H1 (cell line): ENCODE data around the gene RBM19. TPM values are rescaled to one million over a fixed set of nuclear protein-coding genes. Genes with fewer than 3 reads are reported as not detected.

Experiments used
- CTCF ChIA-PET: fragments of 300-600 bp; sonication (Branson Sonifier 250); formaldehyde crosslinking; loops from one replicate; lab custom pipeline; 2021; ENCODE audit not compliant: partially characterized antibody; lab: Charles Lee
- POLR2A ChIA-PET: fragments of 300-600 bp; sonication (Branson Sonifier 250); formaldehyde crosslinking; loops from one replicate; lab custom pipeline; 2021; ENCODE audit warnings: inconsistent platforms; ENCODE audit not compliant: partially characterized antibody; lab: Charles Lee
- DNase-seq, 2 experiments: peaks; one replicate each; pipeline versions ENCODE4 v3.0.0 to v3.0.0-alpha.2; 2010 to 2022; ENCODE audit warnings: low spot score in 2 of 2, low read depth in 1 of 2, mixed read lengths in 1 of 2
- FAIRE-seq: peaks from 2 replicates; lab custom pipeline; 2011; peaks lifted over from hg19 to GRCh38; lab: Jason Lieb, UNC
- H2AFZ ChIP-seq: 2 replicates; pipeline ENCODE4 v1.8.1; 2012; ENCODE audit warnings: low read length, inconsistent platforms
- H2AK5ac ChIP-seq: 2 replicates; pipeline ENCODE4 v1.6.1; 2013; ENCODE audit warnings: low read depth, low read length
- H2BK120ac ChIP-seq: replicated peaks from 2 replicates; pipeline ENCODE3; 2013; ENCODE audit warnings: low read depth, low read length, inconsistent platforms
- H2BK12ac ChIP-seq: 2 replicates; pipeline ENCODE4 v1.6.1; 2013; ENCODE audit warnings: low read depth, low read length
- H2BK15ac ChIP-seq: 2 replicates; pipeline ENCODE4 v1.6.1; 2013; ENCODE audit warnings: low read length
- H2BK20ac ChIP-seq: 2 replicates; pipeline ENCODE4 v1.6.1; 2013; ENCODE audit warnings: low read length
- H2BK5ac ChIP-seq: 2 replicates; pipeline ENCODE4 v1.6.1; 2013; ENCODE audit warnings: low read depth, low read length
- H3K14ac ChIP-seq: 2 replicates; pipeline ENCODE4 v1.6.1; 2013; ENCODE audit warnings: inconsistent platforms; ENCODE audit not compliant: insufficient read length
- H3K18ac ChIP-seq: 2 replicates; pipeline ENCODE4 v1.6.1; 2013; ENCODE audit warnings: low read length; ENCODE audit errors: extremely low read depth
- H3K23ac ChIP-seq: 2 replicates; pipeline ENCODE4 v1.6.1; 2013; ENCODE audit warnings: inconsistent platforms; ENCODE audit not compliant: insufficient read length
- H3K23me2 ChIP-seq: 2 replicates; pipeline ENCODE4 v1.6.1; 2013; ENCODE audit warnings: low read depth, low read length
- H3K27ac ChIP-seq: 2 replicates; pipeline ENCODE4 v1.6.1; 2011; ENCODE audit warnings: low read depth, low read length, inconsistent platforms
- H3K27me3 ChIP-seq, 4 experiments: replicated peaks in 1 of 4; 1 replicate in 1 of 4; 2 replicates in 3 of 4; pipeline versions ENCODE4 v1.6.1 to v1.8.1; 2011 to 2013; ENCODE audit warnings: low read length in 3 of 4, mild to moderate bottlenecking in 3 of 4, inconsistent platforms in 2 of 4, mixed read lengths in 2 of 4, moderate library complexity in 1 of 4; ENCODE audit not compliant: control insufficient read depth in 3 of 4, insufficient read depth in 3 of 4; ENCODE audit errors: extremely low read depth in 1 of 4
- H3K36me3 ChIP-seq, 4 experiments: 2 replicates each; pipeline versions ENCODE4 v1.6.1 to v1.8.1; 2011 to 2013; ENCODE audit warnings: mild to moderate bottlenecking in 4 of 4, low read length in 3 of 4, moderate library complexity in 2 of 4, control low read depth in 1 of 4, inconsistent platforms in 1 of 4; ENCODE audit not compliant: insufficient read depth in 4 of 4, control insufficient read depth in 2 of 4
- H3K4ac ChIP-seq: replicated peaks from 2 replicates; pipeline ENCODE3; 2013; ENCODE audit warnings: low read length, low read depth, mixed read lengths, inconsistent platforms; ENCODE audit not compliant: insufficient read length
- H3K4me1 ChIP-seq, 4 experiments: replicated peaks in 1 of 4; 1 replicate in 1 of 4; 2 replicates in 3 of 4; pipeline versions ENCODE4 v1.6.1 to v1.8.1; 2011 to 2013; ENCODE audit warnings: low read length in 3 of 4, inconsistent platforms in 2 of 4, mixed read lengths in 1 of 4; ENCODE audit not compliant: insufficient read depth in 4 of 4, control insufficient read depth in 3 of 4
- H3K4me2 ChIP-seq, 2 experiments: 2 replicates each; pipeline versions ENCODE4 v1.6.1 to v1.8.1; 2011 to 2013; ENCODE audit warnings: low read depth in 2 of 2, low read length in 2 of 2, control low read depth in 1 of 2, inconsistent platforms in 1 of 2, mild to moderate bottlenecking in 1 of 2; ENCODE audit not compliant: insufficient read depth in 1 of 2
- H3K4me3 ChIP-seq, 4 experiments: fragments of 200-600, 300-600 bp in 1 of 4; sonication (generic), shearing (Covaris generic), sonication (Bioruptor Twin) in 1 of 4; 2 replicates each; pipeline versions ENCODE4 v1.5.1 to v1.8.1; 2011 to 2016; ENCODE audit warnings: low read length in 4 of 4, low read depth in 3 of 4, control low read depth in 2 of 4, inconsistent platforms in 2 of 4, mild to moderate bottlenecking in 2 of 4, mixed read lengths in 1 of 4, moderate library complexity in 1 of 4; ENCODE audit not compliant: insufficient read depth in 2 of 4; ENCODE audit errors: extremely low read depth in 1 of 4
- H3K56ac ChIP-seq: replicated peaks from 2 replicates; pipeline ENCODE3; 2013; ENCODE audit warnings: low read depth, mild to moderate bottlenecking, mixed read lengths, low read length, inconsistent platforms; ENCODE audit not compliant: insufficient read length
- H3K79me1 ChIP-seq: 2 replicates; pipeline ENCODE4 v1.6.1; 2013; ENCODE audit warnings: low read depth, low read length, control low read depth
- H3K79me2 ChIP-seq, 2 experiments: 2 replicates each; pipeline versions ENCODE4 v1.6.1 to v1.8.1; 2012 to 2013; ENCODE audit warnings: low read length in 2 of 2, mild to moderate bottlenecking in 2 of 2, inconsistent platforms in 1 of 2; ENCODE audit not compliant: insufficient read depth in 2 of 2, control insufficient read depth in 1 of 2
- H3K9ac ChIP-seq, 4 experiments: replicated peaks in 1 of 4; 1 replicate in 1 of 4; 2 replicates in 3 of 4; pipeline versions ENCODE4 v1.6.1 to v1.8.1; 2011 to 2013; ENCODE audit warnings: low read depth in 3 of 4, low read length in 3 of 4, control low read depth in 2 of 4, mild to moderate bottlenecking in 2 of 4, moderate library complexity in 2 of 4, inconsistent platforms in 1 of 4; ENCODE audit errors: extremely low read depth in 1 of 4
- H3K9me3 ChIP-seq, 2 experiments: 2 replicates each; pipeline versions ENCODE4 v1.6.1 to v1.8.1; 2012 to 2013; ENCODE audit warnings: mild to moderate bottlenecking in 2 of 2, moderate library complexity in 2 of 2, control low read depth in 1 of 2, inconsistent platforms in 1 of 2, low read depth in 1 of 2, low read length in 1 of 2, mixed read lengths in 1 of 2; ENCODE audit not compliant: insufficient read depth in 2 of 2
- H4K20me1 ChIP-seq, 2 experiments: replicated peaks in 1 of 2; 2 replicates each; pipeline versions ENCODE3 to v1.8.1; 2011 to 2013; ENCODE audit warnings: inconsistent platforms in 2 of 2, low read length in 2 of 2, mild to moderate bottlenecking in 1 of 2; ENCODE audit not compliant: insufficient read depth in 2 of 2, control insufficient read depth in 1 of 2
- H4K5ac ChIP-seq: 2 replicates; pipeline ENCODE4 v1.6.1; 2013; ENCODE audit warnings: low read length, low read depth, mixed read lengths, inconsistent platforms; ENCODE audit not compliant: insufficient read length
- H4K8ac ChIP-seq: 2 replicates; pipeline ENCODE4 v1.8.0; 2013; ENCODE audit warnings: mild to moderate bottlenecking, moderate library complexity, low read length, inconsistent platforms; ENCODE audit not compliant: insufficient read depth; ENCODE audit errors: extremely low read depth
- H4K91ac ChIP-seq: replicated peaks from 2 replicates; pipeline ENCODE3; 2013; ENCODE audit warnings: low read length, mixed read lengths, inconsistent platforms; ENCODE audit not compliant: insufficient read length
- EP300 ChIP-seq, 2 experiments: IDR thresholded peaks; 1 replicate in 1 of 2; 2 replicates in 1 of 2; pipeline ENCODE4 v1.6.1; 2011 to 2012; ENCODE audit warnings: low read depth in 2 of 2, low read length in 2 of 2, mild to moderate bottlenecking in 2 of 2, borderline replicate concordance in 1 of 2, inconsistent platforms in 1 of 2, moderate library complexity in 1 of 2
- JUND ChIP-seq: IDR thresholded peaks from 2 replicates; pipeline ENCODE4 v1.6.1; 2011; ENCODE audit warnings: mild to moderate bottlenecking, improper control_type of control experiment, low read length
- RFX5 ChIP-seq: IDR thresholded peaks from 2 replicates; pipeline ENCODE4 v1.6.1; 2011; ENCODE audit warnings: low read depth, low read length, improper control_type of control experiment, borderline replicate concordance
- WGBS, 2 experiments: shearing (Covaris generic) in 1 of 2; methylation state at CpG; one replicate each; pipeline versions ENCODE4 v1.1.6 to v1.1.7; 2013 to 2015; ENCODE audit warnings: low lambda C conversion rate in 2 of 2, mixed read lengths in 2 of 2, inconsistent platforms in 1 of 2, low coverage in 1 of 2, missing lambda C conversion rate in 1 of 2; ENCODE audit not compliant: insufficient replicate concordance in 2 of 2, insufficient coverage in 1 of 2, insufficient read length in 1 of 2; ENCODE audit errors: extremely low coverage in 1 of 2, missing lambda C conversion rate in 1 of 2; 5-methylcytosine and 5-hydroxymethylcytosine counted together
- polyA plus RNA-seq, 7 experiments: library from polyadenylated mRNA; depleted of rRNA in 3 of 7; stranded (reverse) in 5 of 7; unstranded in 2 of 7; fragments of >200 nt in 5 of 7; fragments of 200-250 nt in 2 of 7; gene quantifications; 1 replicate in 5 of 7; 2 replicates in 1 of 7; 4 replicates in 1 of 7; pipeline versions ENCODE4 v1.2.1 to v1.2.3, GENCODE V29; 2011 to 2013; ENCODE audit warnings: missing spikeins in 2 of 7, mixed read lengths in 2 of 7
- total RNA-seq: library from RNA; stranded (reverse); fragmentation: NEBNext Ultra II Directional; extraction: Animal tissue kit (Norgen Biotek cat#: 25700); gene quantifications from 2 replicates; pipeline ENCODE4 v1.2.1, GENCODE V29; 2021

The RBM19 gene
- total and polyA plus RNA-seq, 2 of the 8 experiments (the other 6 are each of a cell fraction or from before 2014, with no cell fraction given), result 23.4 to 61.9 TPM

GRCh38 chr12:113988064-113988451 lies 21.9 kb upstream of the RBM19 start:
- no peaks in the 10 kb centered on the region for H3K79me2 ChIP-seq
- H3K23me2 ChIP-seq, result no peaks in the 10 kb centered on the region
- no peak overlapping the region for H2BK15ac ChIP-seq
- no peak overlapping the region for H2BK5ac ChIP-seq
- H3K36me3 ChIP-seq, result no peaks in the 10 kb centered on the region
- no peak for FAIRE-seq
- H4K20me1 ChIP-seq, result no peaks in the 10 kb centered on the region
- H2AFZ ChIP-seq, result no peak overlapping the region
- no peak overlapping the region for H3K4ac ChIP-seq
- H3K9ac ChIP-seq, result no peak overlapping the region
- H2BK12ac ChIP-seq, result no peak overlapping the region
- CTCF ChIA-PET, result interaction anchor here (0.8 to 1.4 kb wide), 2 partner anchors 21 to 142 kb away, joined by 4 to 6 read pairs; partner anchors contain the start of gene RBM19
- H3K27ac ChIP-seq, result no peak overlapping the region
- no peaks in the 10 kb centered on the region for H3K4me1 ChIP-seq
- no peaks in the 10 kb centered on the region for H3K79me1 ChIP-seq
- H3K23ac ChIP-seq, result no peak overlapping the region
- no peak overlapping the region for H4K5ac ChIP-seq
- H4K91ac ChIP-seq, result no peak overlapping the region
- no peak overlapping the region for H2AK5ac ChIP-seq
- H2BK20ac ChIP-seq, result no peak overlapping the region
- DNase-seq, result no peak
- no peak for TF ChIP-seq EP300 (IDR thresholded peaks at IDR 0.05; ENCODE audit: borderline replicate concordance in 1 of 2, low read depth in 2 of 2, low read length in 2 of 2)
- no peak for TF ChIP-seq RFX5
- TF ChIP-seq JUND, result no peak
- POLR2A ChIA-PET, result no interaction called here
- no peaks in the 10 kb centered on the region for H3K9me3 ChIP-seq
- 85% methylated on average over 4 of the region's 4 CpGs; no CpG with 5 or more reads in 1 of the 2 experiments for WGBS, 2 experiments
- no peak overlapping the region for H3K4me2 ChIP-seq
- H3K18ac ChIP-seq, result no peak overlapping the region
- H2BK120ac ChIP-seq, result no peak overlapping the region
- H3K4me3 ChIP-seq, result no peak overlapping the region
- H4K8ac ChIP-seq, result no peak overlapping the region
- peaks cover 0 to 5% (median under 1%) of the 10 kb centered on the region in 4 experiments; a peak in 2 of 7 replicates for H3K27me3 ChIP-seq
- no peak overlapping the region for H3K56ac ChIP-seq
- H3K14ac ChIP-seq, result no peak overlapping the region
